ENCODE data around the gene KRT78. TPM values are rescaled to one million over a fixed set of nuclear protein-coding genes. Genes with fewer than 3 reads are reported as not detected.

Gene KRT78, protein sequence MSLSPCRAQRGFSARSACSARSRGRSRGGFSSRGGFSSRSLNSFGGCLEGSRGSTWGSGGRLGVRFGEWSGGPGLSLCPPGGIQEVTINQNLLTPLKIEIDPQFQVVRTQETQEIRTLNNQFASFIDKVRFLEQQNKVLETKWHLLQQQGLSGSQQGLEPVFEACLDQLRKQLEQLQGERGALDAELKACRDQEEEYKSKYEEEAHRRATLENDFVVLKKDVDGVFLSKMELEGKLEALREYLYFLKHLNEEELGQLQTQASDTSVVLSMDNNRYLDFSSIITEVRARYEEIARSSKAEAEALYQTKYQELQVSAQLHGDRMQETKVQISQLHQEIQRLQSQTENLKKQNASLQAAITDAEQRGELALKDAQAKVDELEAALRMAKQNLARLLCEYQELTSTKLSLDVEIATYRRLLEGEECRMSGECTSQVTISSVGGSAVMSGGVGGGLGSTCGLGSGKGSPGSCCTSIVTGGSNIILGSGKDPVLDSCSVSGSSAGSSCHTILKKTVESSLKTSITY
- total RNA-seq, result not detected

DNA sequence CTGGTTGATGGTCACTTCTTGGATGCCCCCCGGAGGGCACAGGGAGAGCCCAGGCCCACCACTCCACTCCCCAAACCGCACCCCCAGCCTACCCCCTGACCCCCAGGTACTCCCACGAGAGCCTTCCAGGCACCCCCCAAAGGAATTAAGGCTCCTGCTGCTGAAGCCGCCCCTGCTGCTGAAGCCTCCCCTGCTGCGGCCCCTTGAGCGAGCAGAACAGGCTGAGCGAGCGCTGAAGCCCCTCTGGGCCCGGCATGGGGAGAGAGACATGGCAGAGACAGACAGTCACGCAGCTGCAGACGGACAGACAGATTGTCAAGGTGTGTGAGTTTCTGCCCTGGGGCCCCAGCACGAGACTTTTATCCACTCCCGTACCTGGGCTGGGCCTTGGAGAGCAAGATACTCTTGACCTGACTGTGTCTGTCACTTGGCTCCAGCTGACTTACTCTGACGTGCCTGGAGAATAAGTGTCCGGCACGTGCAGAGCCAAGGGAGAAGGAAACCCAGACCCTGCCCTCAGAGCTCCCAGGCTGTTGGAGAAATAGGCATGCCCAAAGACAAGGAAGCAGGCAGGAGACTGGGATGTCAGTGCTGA, at the start of gene KRT78:
KRT78 (minus strand) TSS at position 334 of the 595 bp plus-strand sequence; CDS start at position 270, 64 bp downstream.

DNA sequence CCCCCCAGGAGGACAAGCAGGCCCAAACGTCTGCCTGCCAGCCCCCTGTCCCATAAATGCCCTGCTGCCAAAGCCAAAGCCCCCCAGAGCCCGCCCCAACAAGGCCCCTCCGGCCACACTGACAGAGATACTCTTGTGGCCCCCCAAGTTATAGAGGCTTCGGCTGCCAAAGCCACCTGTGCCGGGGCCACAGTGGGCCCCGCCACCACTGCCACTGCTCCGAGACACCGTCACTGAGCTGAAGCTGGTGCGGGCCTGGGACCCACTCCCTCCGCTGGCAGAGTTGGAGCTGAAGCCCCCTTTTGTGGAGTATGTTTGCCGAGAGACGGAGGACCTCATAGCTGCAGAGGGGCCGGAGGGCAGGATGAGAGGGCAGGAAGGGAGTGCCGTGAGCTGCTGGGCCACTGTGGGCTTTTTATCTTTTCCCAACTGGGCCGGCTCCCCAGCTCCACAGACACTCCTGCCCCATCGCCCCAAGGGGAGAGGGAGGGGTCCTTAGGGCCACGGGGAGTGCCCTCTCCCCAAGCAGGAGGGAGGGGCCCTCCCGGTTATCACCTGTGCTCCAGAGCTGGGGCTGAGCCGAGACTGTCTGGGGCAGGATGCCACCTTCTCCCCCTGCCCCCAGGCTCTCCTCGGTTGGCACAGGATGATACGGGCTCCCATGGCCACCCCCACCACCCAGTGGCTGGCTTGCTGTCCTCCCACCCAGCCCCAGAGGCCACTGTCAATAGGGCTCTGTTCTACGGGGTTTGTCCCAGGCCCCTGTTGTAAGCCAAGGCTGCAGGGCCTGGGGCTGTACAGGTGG, 14.7 kb downstream of the KRT78 start, which contains the start of gene KRT79:
KRT79 (minus strand) TSS at position 390 of the 805 bp plus-strand sequence; CDS start at position 339, 51 bp downstream.

DNA sequence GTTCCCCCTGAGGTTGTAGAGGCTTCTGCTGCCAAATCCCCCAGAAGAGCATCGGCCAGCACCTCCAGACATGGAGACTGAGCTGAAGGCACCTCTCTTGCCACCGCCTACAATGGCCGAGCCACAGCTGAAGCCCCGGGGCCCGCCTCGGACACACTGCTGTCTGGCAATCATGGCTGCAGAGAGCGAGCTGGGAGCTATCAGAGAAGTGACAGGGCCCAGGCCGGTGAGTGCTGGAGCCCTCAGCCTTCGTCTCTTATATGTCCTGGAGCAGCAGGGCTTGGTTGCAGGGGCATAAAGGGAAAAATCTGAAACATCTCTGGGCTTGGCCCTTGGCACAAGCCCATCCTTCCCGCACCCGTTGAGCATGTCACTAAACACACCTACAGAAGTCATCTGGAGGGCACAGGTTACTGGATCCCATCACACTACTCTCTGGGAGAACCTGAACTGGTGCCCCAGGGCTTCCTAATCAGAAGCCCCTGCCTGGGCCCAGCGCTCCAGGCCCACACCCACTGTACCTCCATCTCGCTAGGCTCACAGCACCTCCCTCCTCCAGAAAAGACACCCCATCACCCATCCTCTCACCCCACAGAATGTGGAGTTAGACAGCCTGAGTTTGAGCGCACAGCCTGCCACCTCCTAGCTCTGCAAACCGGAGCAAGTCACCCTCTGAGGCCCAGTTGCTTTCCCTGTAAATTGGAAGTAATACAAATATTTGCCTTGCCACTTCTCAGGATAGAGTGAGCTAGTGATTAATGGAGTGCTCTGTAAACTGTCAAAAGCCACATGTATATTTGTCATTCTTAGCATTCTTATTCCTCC, 34.7 kb downstream of the KRT78 start, which contains the start of gene KRT4:
KRT4 (minus strand) TSS at position 232 of the 825 bp plus-strand sequence; CDS start at position 174, 58 bp downstream.

DNA sequence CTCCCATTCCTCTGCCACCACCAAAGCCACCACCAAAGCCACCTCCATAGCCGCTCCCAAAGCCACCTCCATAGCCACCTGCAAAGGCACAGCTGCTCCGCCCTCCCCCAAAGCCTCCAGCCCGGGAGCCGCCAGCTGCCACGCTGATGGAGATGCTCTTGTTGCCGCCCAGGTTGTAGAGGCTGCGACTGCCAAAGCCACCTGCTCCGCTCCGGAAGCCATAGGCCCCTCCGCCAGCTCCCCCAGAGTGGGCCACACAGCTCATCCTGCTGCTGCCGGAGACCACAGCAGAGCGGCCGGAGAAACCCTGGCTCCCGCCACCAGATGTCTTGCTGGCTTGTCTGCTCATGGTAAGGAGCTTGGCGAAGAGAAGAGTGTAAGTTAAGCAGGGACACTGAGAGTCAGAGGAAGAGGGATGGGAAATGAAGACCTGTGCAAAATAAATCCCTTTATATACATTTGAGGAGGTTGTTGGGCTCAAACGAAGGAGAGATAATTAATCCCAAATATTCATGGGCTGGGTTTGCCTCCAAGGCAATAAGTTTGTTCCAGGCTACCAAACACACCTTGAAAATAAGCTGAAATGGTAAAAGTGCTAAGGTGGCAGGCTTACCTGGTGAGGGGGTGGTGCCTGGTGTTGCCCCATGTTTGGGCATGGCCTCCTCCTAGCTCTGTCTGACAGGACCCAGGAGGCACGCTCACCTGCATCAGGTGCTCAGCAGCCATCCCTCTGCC, 52.9 kb downstream of the KRT78 start, which contains the start of gene KRT3:
KRT3 (minus strand) TSS at position 424 of the 735 bp plus-strand sequence; CDS start at position 349, 75 bp downstream.

Other genes starting within 250 kb of the KRT78 start
- gene KRT72, start 247.5 kb downstream of the KRT78 start, total RNA-seq, result not detected
- not detected for gene KRT73, start 230.4 kb downstream of the KRT78 start, total RNA-seq
- gene KRT2, start 196.8 kb downstream of the KRT78 start, total RNA-seq, result not detected
- 2.2 TPM for gene KRT1, start 168.6 kb downstream of the KRT78 start, total RNA-seq
- gene KRT77, start 145.5 kb downstream of the KRT78 start, total RNA-seq, result not detected
- gene KRT76, start 71.6 kb downstream of the KRT78 start, total RNA-seq, result not detected
- gene KRT3, start 52.9 kb downstream of the KRT78 start, total RNA-seq, result not detected
- 0.29 TPM for gene KRT4, start 34.9 kb downstream of the KRT78 start, total RNA-seq
- gene KRT79, start 14.7 kb downstream of the KRT78 start, total RNA-seq, result not detected
- 177 TPM for gene KRT8, start 56.1 kb upstream of the KRT78 start, total RNA-seq
- gene KRT18, start 100.1 kb upstream of the KRT78 start, total RNA-seq, result 109 TPM
- 612 TPM for gene EIF4B, start 157.5 kb upstream of the KRT78 start, total RNA-seq
- gene TNS2, start 201.1 kb upstream of the KRT78 start, total RNA-seq, result 106 TPM
- 15.9 TPM for gene SPRYD3, start 230.4 kb upstream of the KRT78 start, total RNA-seq
- gene IGFBP6, start 248.7 kb upstream of the KRT78 start, total RNA-seq, result 32.1 TPM

Data from metanephros (tissue), 1 donor.